ENCODE measurements around the gene PIGN.

The PIGN gene

DNA sequence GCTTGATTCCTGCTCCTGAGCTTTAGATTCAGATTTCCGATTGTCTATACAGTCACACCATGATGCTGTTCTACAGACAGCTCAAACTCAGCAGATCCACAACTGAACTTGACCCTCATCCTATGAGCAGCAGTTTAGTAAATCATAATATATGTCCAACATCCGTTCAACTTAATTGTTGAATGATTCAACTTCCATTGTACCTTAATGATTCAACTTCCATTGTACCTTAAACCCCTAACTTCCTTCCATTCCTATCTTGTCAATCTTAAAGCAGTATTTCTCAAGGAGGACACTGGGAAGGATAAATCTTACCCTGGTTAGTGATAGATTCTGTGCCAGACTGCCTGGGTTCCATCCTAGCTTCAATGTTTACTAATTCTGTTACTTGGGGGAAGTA, 60.1 kb downstream of the PIGN start:
- DNase-seq (ENCODE audit: low read depth) = no peak
- TF ChIP-seq, protein P1, sequence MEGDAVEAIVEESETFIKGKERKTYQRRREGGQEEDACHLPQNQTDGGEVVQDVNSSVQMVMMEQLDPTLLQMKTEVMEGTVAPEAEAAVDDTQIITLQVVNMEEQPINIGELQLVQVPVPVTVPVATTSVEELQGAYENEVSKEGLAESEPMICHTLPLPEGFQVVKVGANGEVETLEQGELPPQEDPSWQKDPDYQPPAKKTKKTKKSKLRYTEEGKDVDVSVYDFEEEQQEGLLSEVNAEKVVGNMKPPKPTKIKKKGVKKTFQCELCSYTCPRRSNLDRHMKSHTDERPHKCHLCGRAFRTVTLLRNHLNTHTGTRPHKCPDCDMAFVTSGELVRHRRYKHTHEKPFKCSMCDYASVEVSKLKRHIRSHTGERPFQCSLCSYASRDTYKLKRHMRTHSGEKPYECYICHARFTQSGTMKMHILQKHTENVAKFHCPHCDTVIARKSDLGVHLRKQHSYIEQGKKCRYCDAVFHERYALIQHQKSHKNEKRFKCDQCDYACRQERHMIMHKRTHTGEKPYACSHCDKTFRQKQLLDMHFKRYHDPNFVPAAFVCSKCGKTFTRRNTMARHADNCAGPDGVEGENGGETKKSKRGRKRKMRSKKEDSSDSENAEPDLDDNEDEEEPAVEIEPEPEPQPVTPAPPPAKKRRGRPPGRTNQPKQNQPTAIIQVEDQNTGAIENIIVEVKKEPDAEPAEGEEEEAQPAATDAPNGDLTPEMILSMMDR (conservative IDR thresholded peaks at IDR 0.05; ENCODE audit: control insufficient read depth, insufficient read depth, low read depth, low read length) = no peak
- no peak overlapping the region for H3K4me3 ChIP-seq (ENCODE audit: control insufficient read depth, low read depth, low read length)

DNA sequence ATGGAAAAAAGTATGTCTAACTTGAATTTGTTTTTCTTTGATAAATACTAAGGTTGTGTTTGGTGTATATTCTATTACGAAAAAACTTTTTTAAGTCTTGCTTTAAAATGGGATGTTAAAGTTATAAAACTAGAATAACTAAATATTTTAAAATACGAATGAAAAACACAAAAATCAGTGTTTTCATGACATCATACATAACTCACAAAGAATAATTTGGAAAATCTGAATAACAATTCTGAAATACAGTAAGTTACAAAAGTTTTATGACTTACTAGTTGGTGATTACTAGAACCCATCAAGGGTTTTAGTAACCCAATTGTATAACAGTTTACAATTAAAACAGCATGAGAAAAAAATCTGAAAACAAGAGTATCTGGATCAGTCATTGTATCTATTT, 61.2 kb downstream of the PIGN start:
- H3K4me3 ChIP-seq (ENCODE audit: control insufficient read depth, low read depth, low read length) = no peak overlapping the region
- TF ChIP-seq, protein P1 (conservative IDR thresholded peaks at IDR 0.05; ENCODE audit: control insufficient read depth, insufficient read depth, low read depth, low read length) = no peak
- no peak for DNase-seq (ENCODE audit: low read depth)

DNA sequence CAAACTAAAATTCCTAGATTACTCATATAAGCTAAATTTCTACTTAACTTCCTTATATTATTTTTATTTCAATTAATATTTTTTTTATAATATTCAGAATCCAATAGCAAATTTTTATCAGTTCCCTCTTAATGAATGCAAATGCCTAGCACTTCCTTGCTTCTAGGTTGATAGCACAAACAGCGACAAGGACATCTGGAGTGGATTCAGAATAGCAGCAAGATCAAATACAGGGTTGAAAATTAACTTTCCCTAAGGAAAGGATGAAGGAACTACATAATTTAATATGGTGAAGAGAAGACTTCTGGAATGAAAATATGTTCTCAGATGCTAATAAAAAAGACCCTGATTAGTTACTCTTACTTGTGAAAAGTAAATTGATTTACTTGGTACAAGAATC, 64.5 kb downstream of the PIGN start:
- no peak for DNase-seq (ENCODE audit: low read depth)
- H3K4me3 ChIP-seq (ENCODE audit: control insufficient read depth, low read depth, low read length) = no peak overlapping the region
- TF ChIP-seq, protein P1 (conservative IDR thresholded peaks at IDR 0.05; ENCODE audit: control insufficient read depth, insufficient read depth, low read depth, low read length) = no peak

DNA sequence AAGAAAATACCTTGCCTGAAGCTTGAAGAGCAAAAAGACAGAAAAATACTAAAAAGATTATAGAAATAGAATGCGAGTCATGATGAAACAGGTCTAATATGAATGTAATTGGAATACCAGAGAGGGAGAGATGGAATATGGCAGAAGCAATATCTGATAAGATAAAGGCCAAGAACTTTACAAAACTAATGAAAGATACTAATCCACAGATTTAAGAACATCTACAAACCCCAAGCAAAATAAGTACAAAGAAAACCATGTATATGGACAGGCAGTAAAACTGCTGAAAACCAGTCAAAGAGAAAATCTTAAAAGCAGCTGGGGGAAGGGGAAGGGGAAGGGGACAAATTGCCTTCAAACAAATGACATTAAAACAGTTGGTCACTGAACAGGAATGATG, 67.0 kb downstream of the PIGN start:
- TF ChIP-seq, protein P1 (conservative IDR thresholded peaks at IDR 0.05; ENCODE audit: control insufficient read depth, insufficient read depth, low read depth, low read length) = no peak
- DNase-seq (ENCODE audit: low read depth) = no peak
- no peak overlapping the region for H3K4me3 ChIP-seq (ENCODE audit: control insufficient read depth, low read depth, low read length)

DNA sequence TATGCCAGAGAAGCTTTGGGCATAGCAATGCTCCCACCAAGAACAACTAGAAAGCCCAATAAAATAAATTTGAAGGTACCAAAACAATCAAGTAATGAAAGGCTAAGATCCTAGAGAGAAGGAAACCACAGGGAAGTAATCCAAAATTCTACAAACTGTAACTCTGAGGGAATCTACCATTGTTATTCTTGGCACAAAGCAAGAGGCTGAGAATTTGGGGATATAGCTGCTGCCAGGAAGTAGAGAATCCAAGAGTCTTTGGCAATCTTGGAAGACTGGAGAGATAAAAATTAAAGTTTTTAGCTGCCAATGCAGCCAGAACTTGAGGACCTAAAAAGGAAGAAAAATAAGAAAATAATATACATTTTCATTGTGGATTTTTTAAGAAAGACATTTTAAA, 68.5 kb downstream of the PIGN start:
- peak; percentile 83 for DNase-seq (ENCODE audit: low read depth)
- H3K4me3 ChIP-seq (ENCODE audit: control insufficient read depth, low read depth, low read length) = no peak overlapping the region
- TF ChIP-seq, protein P1 (conservative IDR thresholded peaks at IDR 0.05; ENCODE audit: control insufficient read depth, insufficient read depth, low read depth, low read length) = no peak

DNA sequence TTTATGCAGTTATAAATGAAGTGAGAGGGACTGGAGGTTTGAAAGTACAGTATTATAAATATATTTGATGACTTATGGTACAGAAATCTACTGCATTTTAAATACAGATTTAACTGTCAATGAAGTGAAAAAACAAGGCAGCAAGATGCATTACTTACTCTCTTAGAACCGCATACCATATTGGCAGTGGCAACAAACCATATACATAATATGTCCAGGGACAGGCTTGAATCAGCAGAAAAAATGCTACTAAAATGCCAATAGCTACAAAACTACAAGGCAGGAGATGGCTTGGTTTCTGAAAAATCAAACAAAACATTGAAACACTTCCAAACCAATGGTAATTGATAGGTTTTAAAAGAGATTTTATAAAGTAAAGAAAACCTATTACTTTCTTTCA, 77.2 kb downstream of the PIGN start:
- H3K4me3 ChIP-seq (ENCODE audit: control insufficient read depth, low read depth, low read length) = no peak overlapping the region
- no peak for DNase-seq (ENCODE audit: low read depth)
- TF ChIP-seq, protein P1 (conservative IDR thresholded peaks at IDR 0.05; ENCODE audit: control insufficient read depth, insufficient read depth, low read depth, low read length) = no peak

DNA sequence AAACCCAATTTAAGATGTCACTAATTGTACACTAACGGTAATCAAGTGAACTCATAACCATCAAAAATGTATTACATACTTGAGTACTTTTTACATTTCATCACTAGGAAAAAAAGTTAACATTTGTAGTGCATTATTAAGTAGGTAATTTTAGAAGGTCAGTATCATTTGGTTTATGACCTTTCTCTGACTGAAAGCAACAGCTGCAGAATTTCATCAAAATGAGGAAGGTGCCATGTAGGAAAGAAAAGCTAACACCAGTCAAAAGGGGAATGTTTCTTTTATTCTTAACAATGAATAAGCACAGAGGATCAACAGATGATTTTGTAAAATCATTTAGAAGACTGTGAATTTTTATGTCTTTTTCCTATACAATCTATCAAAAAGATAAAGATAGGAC, 79.0 kb downstream of the PIGN start:
- no peak for DNase-seq (ENCODE audit: low read depth)
- no peak overlapping the region for H3K4me3 ChIP-seq (ENCODE audit: control insufficient read depth, low read depth, low read length)
- TF ChIP-seq, protein P1 (conservative IDR thresholded peaks at IDR 0.05; ENCODE audit: control insufficient read depth, insufficient read depth, low read depth, low read length) = no peak
